Smooth muscle cell (in vitro differentiated cells): ENCODE measurements around the gene AMER2. TPM values are rescaled to one million over a fixed set of nuclear protein-coding genes. Genes with fewer than 3 reads are reported as not detected.

Experiments
- DNase-seq: peaks from one replicate; lab custom pipeline; 2025; ENCODE audit not compliant: unreplicated experiment; lab: John Stamatoyannopoulos, UW
- H2AFZ ChIP-seq: fragments of 200-600 bp; sonication (generic); 2 replicates; pipeline ENCODE4 v1.6.0; 2016; ENCODE audit warnings: antibody characterized with exemption, low read depth, mild to moderate bottlenecking
- H3F3A ChIP-seq: fragments of 200-600 bp; sonication (generic); 2 replicates; pipeline ENCODE4 v1.6.0; 2017; ENCODE audit warnings: antibody characterized with exemption, low read depth
- H3K27ac ChIP-seq: fragments of 200-600 bp; sonication (generic); 2 replicates; pipeline ENCODE4 v1.5.1; 2016; ENCODE audit warnings: low read depth, mild to moderate bottlenecking
- H3K27me3 ChIP-seq: fragments of 200-600 bp; sonication (generic); 2 replicates; pipeline ENCODE4 v1.6.1; 2016; ENCODE audit warnings: low read depth, mild to moderate bottlenecking
- H3K36me3 ChIP-seq: fragments of 200-600 bp; sonication (generic); 2 replicates; pipeline ENCODE4 v1.5.1; 2016; ENCODE audit warnings: low read depth
- H3K4me1 ChIP-seq: fragments of 200-600 bp; sonication (generic); 2 replicates; pipeline ENCODE4 v1.5.1; 2016; ENCODE audit warnings: low read depth
- H3K4me2 ChIP-seq: fragments of 200-600 bp; sonication (generic); 2 replicates; pipeline ENCODE4 v1.6.0; 2016; ENCODE audit warnings: mild to moderate bottlenecking
- H3K4me3 ChIP-seq: fragments of 200-600 bp; sonication (generic); 2 replicates; pipeline ENCODE4 v1.5.1; 2016; ENCODE audit warnings: mild to moderate bottlenecking
- H3K79me2 ChIP-seq: fragments of 200-600 bp; sonication (generic); 2 replicates; pipeline ENCODE4 v1.6.0; 2016; ENCODE audit warnings: low read depth, mild to moderate bottlenecking
- H3K9ac ChIP-seq: fragments of 200-600 bp; sonication (generic); 2 replicates; pipeline ENCODE4 v1.6.0; 2016; ENCODE audit warnings: low read depth
- H3K9me3 ChIP-seq: fragments of 200-600 bp; sonication (generic); replicated peaks from 2 replicates; pipeline ENCODE4 v1.5.1; 2016; ENCODE audit warnings: low read depth
- H4K20me1 ChIP-seq: fragments of 200-600 bp; sonication (generic); 2 replicates; pipeline ENCODE4 v1.6.0; 2016; ENCODE audit warnings: low read depth
- WGBS: methylation state at CpG from one replicate; pipeline ENCODE4 v1.1.7; 2016; ENCODE audit warnings: low lambda C conversion rate; 5-methylcytosine and 5-hydroxymethylcytosine counted together
- polyA plus RNA-seq: library from polyadenylated mRNA; unstranded; fragments of >200 nt; fragmentation: Nextera tagmentation; extraction: Ambion mirVana; gene quantifications from 2 replicates; pipeline ENCODE4 v1.2.1, GENCODE V29; 2016
- total RNA-seq: library from RNA; depleted of rRNA; stranded (reverse); fragments of >200 nt; gene quantifications from 2 replicates; pipeline ENCODE4 v1.2.3, GENCODE V29; 2014
- TF ChIP-seq, protein P1 (sequence below): fragments of 200-600 bp; sonication (generic); IDR thresholded peaks from 2 replicates; pipeline ENCODE4 v1.5.1; 2017; ENCODE audit warnings: borderline replicate concordance, mild to moderate bottlenecking, antibody characterized with exemption; ENCODE audit not compliant: insufficient read depth, poor library complexity, severe bottlenecking

The AMER2 gene
- total and polyA plus RNA-seq, 2 experiments from 2014 or later = 0.09 TPM; not detected in 1

DNA sequence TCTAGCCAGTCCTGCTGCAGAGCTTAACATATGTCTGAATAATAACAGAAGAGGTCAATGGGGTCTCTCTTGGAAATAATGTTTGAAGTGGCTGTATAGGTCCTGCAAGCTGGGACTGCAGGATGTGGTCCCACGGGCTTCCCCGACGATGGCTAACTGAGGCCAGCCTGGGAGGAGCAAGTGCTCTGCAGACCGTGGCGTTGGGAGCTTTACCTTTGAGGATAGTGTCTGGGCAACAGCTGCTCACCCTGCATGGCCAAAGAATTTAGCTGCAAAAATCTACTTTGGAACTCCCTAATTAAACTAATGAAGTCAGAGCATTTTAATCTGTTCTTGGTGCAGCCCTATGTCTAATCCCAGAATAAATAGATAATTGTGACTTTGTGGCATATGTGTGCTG, 18.2 kb upstream of the AMER2 start:
- H4K20me1 ChIP-seq = no peaks in the 10 kb centered on the region
- no peaks in the 10 kb centered on the region for H3K9me3 ChIP-seq
- no peaks in the 10 kb centered on the region for H3K36me3 ChIP-seq
- H2AFZ ChIP-seq = no peak overlapping the region
- no peak overlapping the region for H3K4me2 ChIP-seq
- H3K27me3 ChIP-seq = peaks cover 19% of the 10 kb centered on the region
- no peak overlapping the region for H3K4me3 ChIP-seq
- WGBS = 90% methylated on average over 5 of the region's 5 CpGs
- TF ChIP-seq, protein P1, sequence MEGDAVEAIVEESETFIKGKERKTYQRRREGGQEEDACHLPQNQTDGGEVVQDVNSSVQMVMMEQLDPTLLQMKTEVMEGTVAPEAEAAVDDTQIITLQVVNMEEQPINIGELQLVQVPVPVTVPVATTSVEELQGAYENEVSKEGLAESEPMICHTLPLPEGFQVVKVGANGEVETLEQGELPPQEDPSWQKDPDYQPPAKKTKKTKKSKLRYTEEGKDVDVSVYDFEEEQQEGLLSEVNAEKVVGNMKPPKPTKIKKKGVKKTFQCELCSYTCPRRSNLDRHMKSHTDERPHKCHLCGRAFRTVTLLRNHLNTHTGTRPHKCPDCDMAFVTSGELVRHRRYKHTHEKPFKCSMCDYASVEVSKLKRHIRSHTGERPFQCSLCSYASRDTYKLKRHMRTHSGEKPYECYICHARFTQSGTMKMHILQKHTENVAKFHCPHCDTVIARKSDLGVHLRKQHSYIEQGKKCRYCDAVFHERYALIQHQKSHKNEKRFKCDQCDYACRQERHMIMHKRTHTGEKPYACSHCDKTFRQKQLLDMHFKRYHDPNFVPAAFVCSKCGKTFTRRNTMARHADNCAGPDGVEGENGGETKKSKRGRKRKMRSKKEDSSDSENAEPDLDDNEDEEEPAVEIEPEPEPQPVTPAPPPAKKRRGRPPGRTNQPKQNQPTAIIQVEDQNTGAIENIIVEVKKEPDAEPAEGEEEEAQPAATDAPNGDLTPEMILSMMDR = no peak
- no peaks in the 10 kb centered on the region for H3F3A ChIP-seq
- H3K27ac ChIP-seq = no peak overlapping the region
- H3K4me1 ChIP-seq = no peaks in the 10 kb centered on the region
- no peak for DNase-seq
- no peak overlapping the region for H3K9ac ChIP-seq
- H3K79me2 ChIP-seq = no peaks in the 10 kb centered on the region

DNA sequence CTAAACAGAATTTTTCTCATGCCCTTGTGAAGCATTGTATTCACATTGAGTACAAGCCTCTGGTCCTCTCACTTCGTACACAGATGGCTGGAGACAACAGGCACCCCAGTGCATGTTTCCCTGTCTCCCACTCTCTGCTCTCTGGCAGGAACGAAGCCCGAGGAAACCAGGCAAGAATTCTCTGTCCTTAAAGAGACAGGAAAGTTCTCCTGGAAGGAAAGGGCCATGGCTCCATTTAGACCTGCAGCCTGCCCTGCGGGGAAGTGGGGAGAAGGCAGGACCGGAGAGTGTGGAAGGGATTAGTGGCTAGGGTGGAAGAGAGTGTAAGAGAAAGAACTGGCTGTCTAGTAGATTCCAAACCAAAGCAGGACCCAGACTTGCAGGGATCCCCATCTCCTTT, 15.5 kb upstream of the AMER2 start:
- H3K4me1 ChIP-seq = no peaks in the 10 kb centered on the region

DNA sequence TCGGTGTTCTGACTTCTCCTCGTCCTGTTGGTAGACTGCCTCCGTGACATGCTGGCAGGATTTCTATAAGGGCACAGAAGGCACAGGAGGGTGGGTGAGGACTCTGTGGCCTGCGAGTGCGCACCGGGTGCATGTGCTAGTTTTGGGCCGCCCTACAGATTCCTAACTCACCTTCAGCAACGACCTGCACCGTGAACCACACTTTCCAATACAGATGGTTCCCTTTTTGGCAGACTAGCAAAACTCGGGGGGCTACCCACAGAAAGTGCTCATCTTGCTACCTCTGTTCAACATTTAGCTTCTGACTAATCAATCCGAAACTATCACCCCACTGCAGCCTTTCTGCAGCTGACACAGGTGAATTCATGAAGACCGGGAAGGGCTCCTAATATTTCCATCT, 14.1 kb upstream of the AMER2 start:
- no peak overlapping the region for H3K9ac ChIP-seq
- H3K4me3 ChIP-seq = no peak overlapping the region
- H2AFZ ChIP-seq = no peak overlapping the region
- no peak for DNase-seq
- TF ChIP-seq, protein P1 = no peak
- no peaks in the 10 kb centered on the region for H3K9me3 ChIP-seq
- 91% methylated on average over 12 of the region's 12 CpGs for WGBS
- H3K4me2 ChIP-seq = no peak overlapping the region
- H3K79me2 ChIP-seq = no peaks in the 10 kb centered on the region
- peaks cover 4% of the 10 kb centered on the region for H3K4me1 ChIP-seq
- H3K27ac ChIP-seq = no peak overlapping the region
- H3F3A ChIP-seq = no peaks in the 10 kb centered on the region
- H3K36me3 ChIP-seq = no peaks in the 10 kb centered on the region
- no peaks in the 10 kb centered on the region for H4K20me1 ChIP-seq
- H3K27me3 ChIP-seq = peaks cover 26% of the 10 kb centered on the region

More for the DNA sequence above, 15.5 kb upstream of the AMER2 start:
- no peaks in the 10 kb centered on the region for H4K20me1 ChIP-seq
- H3K36me3 ChIP-seq = no peaks in the 10 kb centered on the region
- peaks cover 26% of the 10 kb centered on the region for H3K27me3 ChIP-seq
- 78% methylated on average over 5 of the region's 5 CpGs for WGBS
- no peak for DNase-seq
- no peak overlapping the region for H3K27ac ChIP-seq
- no peak overlapping the region for H3K9ac ChIP-seq
- no peaks in the 10 kb centered on the region for H3K9me3 ChIP-seq
- no peaks in the 10 kb centered on the region for H3F3A ChIP-seq
- H3K79me2 ChIP-seq = no peaks in the 10 kb centered on the region
- TF ChIP-seq, protein P1 = no peak
- H3K4me3 ChIP-seq = no peak overlapping the region
- no peak overlapping the region for H3K4me2 ChIP-seq
- H2AFZ ChIP-seq = no peak overlapping the region

DNA sequence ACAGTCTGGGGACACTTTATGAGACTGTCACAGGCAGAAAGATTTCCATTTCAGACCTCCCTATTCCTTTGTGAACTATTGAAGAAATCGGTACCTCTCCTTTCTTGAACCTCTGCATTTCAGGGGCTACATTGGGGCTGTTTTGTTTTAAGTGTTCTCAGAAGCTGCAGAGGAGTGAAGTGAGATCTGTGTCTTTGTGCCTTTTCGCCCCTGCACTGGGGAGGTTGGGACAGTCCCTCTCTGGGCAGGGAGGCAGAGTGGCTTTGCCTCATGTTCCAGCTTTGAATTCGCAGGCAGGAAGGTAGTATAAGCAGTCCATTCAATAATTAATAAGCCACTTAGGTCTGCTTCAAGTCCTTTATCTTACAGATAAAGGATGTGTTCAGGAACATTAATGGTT, 9.5 kb upstream of the AMER2 start:
- Histone ChIP-seq H3K4me2 (no peak overlapping the region), H3K4me1 (peaks cover 9% of the 10 kb centered on the region), H3K27me3 (peaks cover 13% of the 10 kb centered on the region), H3K9me3 (no peaks in the 10 kb centered on the region), H3F3A (no peaks in the 10 kb centered on the region), H3K27ac (no peak overlapping the region), H3K36me3 (no peaks in the 10 kb centered on the region), H3K9ac (no peak overlapping the region), H2AFZ (no peak overlapping the region), H3K4me3 (no peak overlapping the region), H4K20me1 (no peaks in the 10 kb centered on the region), H3K79me2 (no peaks in the 10 kb centered on the region)
- TF ChIP-seq, protein P1 = no peak
- WGBS = 92% methylated on average over 3 of the region's 3 CpGs
- DNase-seq = no peak
